Caco-2 (cell line): ENCODE results near the gene FOXO3. TPM values are rescaled to one million over a fixed set of nuclear protein-coding genes. Genes with fewer than 3 reads are reported as not detected.

ENCODE experiments used
- BruUV-seq: library from RNA; stranded (reverse); fragments of 400-500 nt; replicated peaks from 2 replicates; lab custom pipeline; 2021; lab: Mats Ljungman, UMichigan
- CTCF ChIA-PET: fragments of 300-600 bp; sonication (Branson Sonifier 250); formaldehyde crosslinking; loops from one replicate; lab custom pipeline; 2022; ENCODE audit warnings: antibody characterized with exemption; lab: Charles Lee
- POLR2A ChIA-PET: fragments of 300-600 bp; sonication (Branson Sonifier 250); formaldehyde crosslinking; loops from one replicate; lab custom pipeline; 2022; ENCODE audit warnings: antibody characterized with exemption; lab: Charles Lee
- DNase-seq, 2 experiments: peaks; one replicate each; pipeline versions ENCODE4 v3.0.0 to v3.0.0-alpha.2; 2020 to 2022
- H3K27me3 ChIP-seq: replicated peaks from 2 replicates; pipeline ENCODE4 v1.6.0; 2011; ENCODE audit warnings: low read length; ENCODE audit not compliant: control insufficient read depth, insufficient read depth
- H3K36me3 ChIP-seq: 2 replicates; pipeline ENCODE4 v1.5.1; 2011; ENCODE audit warnings: low read length; ENCODE audit not compliant: control insufficient read depth, insufficient read depth
- H3K4me1 ChIP-seq: fragments of 250-450 bp; sonication (Bioruptor Pico); 2 replicates; pipeline ENCODE4 v1.5.1; 2020; ENCODE audit warnings: mild to moderate bottlenecking
- H3K4me3 ChIP-seq: 2 replicates; pipeline ENCODE4 v1.5.1; 2011; ENCODE audit warnings: low read depth, mild to moderate bottlenecking, control low read depth, low read length
- H3K9me3 ChIP-seq: fragments of 250-450 bp; sonication (Bioruptor Pico); 2 replicates; pipeline ENCODE4 v1.5.1; 2020; ENCODE audit warnings: mild to moderate bottlenecking, moderate library complexity
- H3K27ac Mint-ChIP-seq: one replicate; pipeline ENCODE4 v1.8.0; 2022; ENCODE audit warnings: mixed read lengths; ENCODE audit not compliant: unreplicated experiment
- H3K27me3 Mint-ChIP-seq: one replicate; pipeline ENCODE4 v1.8.0; 2022; ENCODE audit warnings: mixed read lengths; ENCODE audit not compliant: insufficient read depth, unreplicated experiment
- H3K36me3 Mint-ChIP-seq: one replicate; pipeline ENCODE4 v1.8.0; 2022; ENCODE audit warnings: mild to moderate bottlenecking, mixed read lengths; ENCODE audit not compliant: insufficient read depth, unreplicated experiment
- H3K4me1 Mint-ChIP-seq: one replicate; pipeline ENCODE4 v1.8.0; 2022; ENCODE audit warnings: low read depth, mixed read lengths; ENCODE audit not compliant: unreplicated experiment
- H3K4me3 Mint-ChIP-seq: one replicate; pipeline ENCODE4 v1.8.0; 2022; ENCODE audit warnings: mild to moderate bottlenecking, moderate library complexity, mixed read lengths; ENCODE audit not compliant: unreplicated experiment
- H3K9me3 Mint-ChIP-seq: one replicate; pipeline ENCODE4 v1.8.0; 2022; ENCODE audit warnings: mixed read lengths; ENCODE audit not compliant: unreplicated experiment
- CTCF ChIP-seq, 2 experiments: fragments of 200-600 bp in 1 of 2; IDR thresholded peaks; 1 replicate in 1 of 2; 2 replicates in 1 of 2; pipeline versions ENCODE4 v1.5.1 to v1.8.0; 2011 to 2022; ENCODE audit warnings: antibody characterized with exemption in 1 of 2, control low read depth in 1 of 2, inconsistent platforms in 1 of 2, low read depth in 1 of 2, low read length in 1 of 2, mild to moderate bottlenecking in 1 of 2, moderate library complexity in 1 of 2; ENCODE audit not compliant: insufficient read depth in 1 of 2, severe bottlenecking in 1 of 2, unreplicated experiment in 1 of 2
- intact Hi-C: fragments of 100-400 bp; cut with micrococcal nuclease; formaldehyde crosslinking; loops from one replicate; pipeline ENCODE4 v1.10.0; 2022; ENCODE audit not compliant: unreplicated experiment
- total RNA-seq: library from RNA; stranded (reverse); gene quantifications from 2 replicates; pipeline ENCODE4 v1.2.3, GENCODE V29; 2022

The FOXO3 gene
- total RNA-seq, 1 experiment from 2014 or later: 34.3 TPM

- H3K36me3 ChIP-seq: no peaks in the 10 kb centered on the region
- H3K27me3 ChIP-seq: no peaks in the 10 kb centered on the region
- DNase-seq: no peak
- no peak overlapping the region for H3K27ac Mint-ChIP-seq
- no peaks in the 10 kb centered on the region for H3K9me3 Mint-ChIP-seq
- H3K4me3 Mint-ChIP-seq: no peak overlapping the region
- H3K36me3 Mint-ChIP-seq: no peaks in the 10 kb centered on the region
- no peak overlapping the region for H3K4me3 ChIP-seq
- H3K27me3 Mint-ChIP-seq: no peaks in the 10 kb centered on the region
- no TSS peak for BruUV-seq
- intact Hi-C loops: no loop called here
- POLR2A ChIA-PET: no interaction called here
- no peaks in the 10 kb centered on the region for H3K9me3 ChIP-seq
- H3K4me1 Mint-ChIP-seq: peaks cover 20% of the 10 kb centered on the region
- CTCF ChIA-PET: no interaction called here
- peaks cover 10% of the 10 kb centered on the region; the same call in 1 of the 2 replicates for H3K4me1 ChIP-seq
- no peak for TF ChIP-seq CTCF (IDR thresholded peaks at IDR 0.05; ENCODE audit: insufficient read depth in 1 of 2, low read depth in 1 of 2, low read length in 1 of 2, severe bottlenecking in 1 of 2, unreplicated experiment in 1 of 2)
Observed at GRCh38 chr6:108604156-108604555, 43.4 kb downstream of the FOXO3 start.

GRCh38 chr6:108606250-108606690 is 45.6 kb downstream of the FOXO3 start:
- Histone ChIP-seq H3K4me3 (no peak overlapping the region), H3K27me3 (no peaks in the 10 kb centered on the region), H3K4me1 (peaks cover 10% of the 10 kb centered on the region; the same call in 1 of the 2 replicates), H3K36me3 (no peaks in the 10 kb centered on the region), H3K9me3 (no peaks in the 10 kb centered on the region)
- ChIA-PET CTCF (no interaction called here), POLR2A (no interaction called here)
- DNase-seq: no peak
- Mint-ChIP-seq H3K27me3 (no peaks in the 10 kb centered on the region), H3K4me3 (no peak overlapping the region), H3K36me3 (no peaks in the 10 kb centered on the region), H3K9me3 (no peaks in the 10 kb centered on the region), H3K27ac (peak overlapping the region; percentile 29), H3K4me1 (peaks cover 25% of the 10 kb centered on the region)
- TF ChIP-seq CTCF (IDR thresholded peaks at IDR 0.05; ENCODE audit: insufficient read depth in 1 of 2, low read depth in 1 of 2, low read length in 1 of 2, severe bottlenecking in 1 of 2, unreplicated experiment in 1 of 2): no peak
- no TSS peak for BruUV-seq
- intact Hi-C loops: no loop called here

DNA sequence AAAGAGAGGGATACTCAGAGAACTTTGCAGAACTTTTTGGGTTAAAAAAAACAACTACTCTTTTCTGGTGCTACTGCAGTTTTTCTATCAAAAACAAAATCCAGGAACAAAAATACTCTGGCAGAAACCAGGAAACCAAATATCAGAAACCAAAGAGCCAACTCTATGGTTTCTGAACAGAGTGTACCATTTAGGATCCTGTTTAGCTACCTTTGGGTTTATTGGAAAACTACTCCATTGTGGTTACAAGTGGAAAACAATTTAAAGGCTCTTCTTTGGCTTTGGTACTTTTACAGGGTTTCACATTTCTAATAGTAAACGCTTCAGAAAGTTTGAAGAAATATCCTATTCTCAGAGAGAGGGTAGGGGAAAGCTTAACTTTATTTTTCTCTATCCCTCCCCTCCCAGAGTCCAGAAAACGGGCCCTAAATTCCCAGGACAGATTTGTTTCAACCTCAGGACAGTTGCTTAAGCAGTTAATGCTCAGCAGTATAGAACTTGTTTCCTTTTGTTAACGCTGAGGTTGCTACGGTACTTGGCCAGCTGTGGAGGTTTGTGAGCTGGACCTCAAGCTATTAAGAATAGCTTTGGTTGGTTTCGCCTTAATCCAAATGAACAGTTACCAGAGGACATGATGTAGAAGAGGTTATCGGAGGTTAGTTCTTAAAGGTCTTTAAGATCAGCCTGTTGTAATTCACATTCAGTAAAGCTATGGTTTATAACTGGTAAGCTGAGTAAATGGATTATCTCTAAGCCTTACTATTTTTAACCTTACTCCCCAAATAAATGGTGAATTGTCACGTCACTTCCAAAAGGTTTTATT is 47.9 kb downstream of the FOXO3 start:
- H3K27me3 ChIP-seq: no peaks in the 10 kb centered on the region
- ChIA-PET CTCF (no interaction called here), POLR2A (no interaction called here)
- H3K4me3 Mint-ChIP-seq: no peak overlapping the region
- peaks cover 5% of the 10 kb centered on the region for H3K9me3 Mint-ChIP-seq
- no peak for DNase-seq
- TF ChIP-seq CTCF (IDR thresholded peaks at IDR 0.05; ENCODE audit: insufficient read depth in 1 of 2, low read depth in 1 of 2, low read length in 1 of 2, severe bottlenecking in 1 of 2, unreplicated experiment in 1 of 2): no peak
- no peaks in the 10 kb centered on the region for H3K27me3 Mint-ChIP-seq
- intact Hi-C loops: no loop called here
- BruUV-seq: no TSS peak
- no peak overlapping the region for H3K4me3 ChIP-seq
- peaks cover 10% of the 10 kb centered on the region; the same call in 1 of the 2 replicates for H3K4me1 ChIP-seq
- H3K9me3 ChIP-seq: no peaks in the 10 kb centered on the region
- no peak overlapping the region for H3K27ac Mint-ChIP-seq
- no peaks in the 10 kb centered on the region for H3K36me3 ChIP-seq
- H3K36me3 Mint-ChIP-seq: no peaks in the 10 kb centered on the region
- peaks cover 30% of the 10 kb centered on the region for H3K4me1 Mint-ChIP-seq
